Aorta (tissue), 5 donors: ENCODE results near the gene ASIC1. TPM values are rescaled to one million over a fixed set of nuclear protein-coding genes. Genes with fewer than 3 reads are reported as not detected.

Experiments used
- ATAC-seq: fragments of 200-7000 bp; cut with Tn5 transposase; one replicate; pipeline ENCODE4 v1.9.1; 2022; ENCODE audit warnings: moderate library complexity; ENCODE audit not compliant: low FRiP score
- DNase-seq, 2 donors: peaks; one replicate each; pipeline ENCODE4 v3.0.0-alpha.2; 2020
- H3K27ac ChIP-seq, 2 donors: one replicate each; pipeline ENCODE4 v1.5.1; 2013; ENCODE audit warnings: low read length in 2 of 2, mild to moderate bottlenecking in 2 of 2, moderate library complexity in 2 of 2, control low read depth in 1 of 2, inconsistent platforms in 1 of 2, low read depth in 1 of 2
- H3K27me3 ChIP-seq, 2 donors: one replicate each; pipeline ENCODE4 v1.6.1; 2013; ENCODE audit warnings: control low read depth in 1 of 2, low read length in 1 of 2, mild to moderate bottlenecking in 1 of 2, moderate library complexity in 1 of 2; ENCODE audit not compliant: insufficient read depth in 2 of 2, control insufficient read depth in 1 of 2
- H3K36me3 ChIP-seq, 2 donors: one replicate each; pipeline ENCODE4 v1.6.1; 2013; ENCODE audit warnings: control low read depth in 1 of 2, low read length in 1 of 2, mild to moderate bottlenecking in 1 of 2; ENCODE audit not compliant: insufficient read depth in 2 of 2, control insufficient read depth in 1 of 2
- H3K4me1 ChIP-seq, 2 donors: one replicate each; pipeline ENCODE4 v1.6.1; 2013; ENCODE audit warnings: low read length in 2 of 2, control low read depth in 1 of 2, mild to moderate bottlenecking in 1 of 2, moderate library complexity in 1 of 2; ENCODE audit not compliant: insufficient read depth in 2 of 2, control insufficient read depth in 1 of 2
- H3K4me3 ChIP-seq, 2 donors: one replicate each; pipeline ENCODE4 v1.5.1; 2013; ENCODE audit warnings: low read length in 2 of 2, control low read depth in 1 of 2, mild to moderate bottlenecking in 1 of 2
- H3K9me3 ChIP-seq: one replicate; pipeline ENCODE4 v1.6.1; 2013; ENCODE audit warnings: mild to moderate bottlenecking, low read length; ENCODE audit not compliant: control insufficient read depth
- WGBS, 2 donors: extraction: QIAGEN DNeasy Blood & Tissue Kit; methylation state at CpG; one replicate each; pipeline ENCODE4 v1.1.7; 2013; 5-methylcytosine and 5-hydroxymethylcytosine counted together
- intact Hi-C, 2 donors: fragments of 100-400 bp; cut with DNase I; formaldehyde crosslinking; loops; one replicate each; pipeline versions ENCODE4 v1.14.2 to v1.15.0; 2022
- polyA plus RNA-seq, 2 donors: library from polyadenylated mRNA; stranded (reverse); fragments of 200-250 nt; gene quantifications; one replicate each; pipeline ENCODE4 v1.2.3, GENCODE V29; 2013
- total RNA-seq, 2 donors: library from RNA; stranded (reverse); fragmentation: NEBNext Ultra II Directional; extraction: Animal tissue kit (Norgen Biotek cat#: 25700); gene quantifications; one replicate each; pipeline ENCODE4 v1.2.1, GENCODE V29; 2021
- donor health status: healthy with polysubstance abuse.
- donor health status: Bipolar disorder and iron deficiency.
- donor health status: DM: no; HTN: no; CAD: no.
- donor health status: DM: no; HTN: no; CAD: no.
- donor health status: DM: yes; HTN: yes; CAD: no.

Gene ASIC1
- total and polyA plus RNA-seq, 4 donors, result 0.39 to 5.8 (median 1.2) TPM; not detected in 1

DNA sequence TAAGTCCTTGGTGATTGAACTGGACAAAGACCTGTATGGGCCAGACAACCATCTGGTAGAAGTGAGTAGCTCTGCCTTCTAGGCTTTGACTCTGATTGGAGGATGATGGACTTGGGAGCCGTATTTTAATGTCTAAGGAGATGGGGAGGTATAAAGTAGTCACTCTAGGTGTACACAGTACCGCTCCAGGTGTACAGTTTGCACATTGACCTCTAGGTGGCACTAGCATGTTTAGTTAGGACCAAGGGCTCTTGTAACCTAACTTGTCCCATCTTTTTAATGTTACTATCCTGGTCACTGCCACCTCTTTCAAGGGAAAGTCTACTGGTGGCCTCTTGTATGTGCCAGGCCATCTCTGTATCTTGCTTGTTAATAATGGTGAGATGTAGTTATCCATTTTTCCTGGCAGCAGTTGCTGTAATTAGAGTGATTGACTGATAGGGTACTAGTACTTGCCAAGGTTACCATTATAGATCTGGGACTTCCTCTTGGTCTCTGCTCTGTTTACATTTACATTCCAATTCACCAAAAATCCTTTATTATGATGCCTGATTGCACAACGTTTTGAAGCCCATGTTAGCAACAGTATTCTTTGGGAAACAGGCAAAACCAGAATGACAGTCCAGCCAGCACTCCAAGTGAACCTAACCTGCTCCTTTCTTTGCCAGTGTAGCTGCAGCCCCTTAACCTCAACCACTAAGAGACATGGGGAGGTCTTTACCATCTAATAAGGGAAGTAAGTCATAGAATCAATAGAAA, 31.4 kb downstream of the ASIC1 start:
- ATAC-seq (peak; percentile 53), DNase-seq (peak in 1 of 2 donors; percentile 39)
- H3K36me3 ChIP-seq, result peaks cover 2 to 5% of the 10 kb centered on the region in 2 donors
- intact Hi-C loops, result loop anchor here (2.0 to 10.0 kb wide), 4 partner anchors 22 to 226 kb away; partner anchors contain the start of gene CERS5 (in 1 of the 2)
- WGBS, 2 donors, result 20 to 26% methylated on average over 3 of the region's 3 CpGs
- H3K27me3 ChIP-seq, result no peaks in the 10 kb centered on the region
- H3K4me3 ChIP-seq, result no peak overlapping the region
- no peak overlapping the region for H3K27ac ChIP-seq
- H3K4me1 ChIP-seq, result no peaks in the 10 kb centered on the region
- no peaks in the 10 kb centered on the region for H3K9me3 ChIP-seq

GRCh38 chr12:50089730-50090129, 32.3 kb downstream of the ASIC1 start:
- no peak overlapping the region for H3K4me3 ChIP-seq
- ATAC-seq, result no peak
- H3K9me3 ChIP-seq, result no peaks in the 10 kb centered on the region
- 93% methylated on average over 7 of the region's 7 CpGs for WGBS, 2 donors
- no peaks in the 10 kb centered on the region for H3K27me3 ChIP-seq
- peaks cover 5 to 6% of the 10 kb centered on the region in 2 donors for H3K36me3 ChIP-seq
- intact Hi-C loops, result loop anchor here (2.0 to 10.0 kb wide), 4 partner anchors 21 to 225 kb away; partner anchors contain the start of gene CERS5 (in 1 of the 2)
- no peak for DNase-seq
- H3K27ac ChIP-seq, result no peak overlapping the region
- H3K4me1 ChIP-seq, result no peaks in the 10 kb centered on the region

DNA sequence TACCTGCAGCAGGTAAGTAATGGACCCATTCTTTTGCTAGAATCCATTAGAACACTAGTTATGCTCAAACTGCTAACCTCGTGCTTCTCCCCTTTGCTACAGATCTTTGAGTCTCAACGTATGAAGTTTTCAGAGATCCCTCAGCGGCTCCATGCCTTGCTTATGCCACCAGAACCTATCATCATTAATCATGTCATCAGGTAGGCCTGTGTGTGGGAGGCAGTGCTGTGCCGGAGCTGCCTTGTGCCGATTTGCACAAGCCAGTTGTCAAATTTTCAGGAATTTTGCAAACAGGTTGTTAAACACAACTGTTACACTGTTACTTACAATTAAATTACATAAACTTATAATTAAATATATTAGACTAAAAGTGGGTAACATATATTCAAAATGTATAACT, 33.0 kb downstream of the ASIC1 start:
- no peak overlapping the region for H3K27ac ChIP-seq
- no peak overlapping the region for H3K4me3 ChIP-seq
- H3K36me3 ChIP-seq, result peaks cover 5 to 6% of the 10 kb centered on the region in 2 donors
- no peaks in the 10 kb centered on the region for H3K9me3 ChIP-seq
- intact Hi-C loops, result no loop called here
- DNase-seq (no peak), ATAC-seq (no peak)
- WGBS, 2 donors, result 47 to 56% methylated on average over 5 of the region's 5 CpGs
- no peaks in the 10 kb centered on the region for H3K4me1 ChIP-seq
- no peaks in the 10 kb centered on the region for H3K27me3 ChIP-seq

- intact Hi-C loops, result no loop called here
- ATAC-seq (no peak), DNase-seq (no peak)
- 84 to 86% methylated on average over 6 of the region's 6 CpGs for WGBS, 2 donors
- Histone ChIP-seq H3K4me3 (no peak overlapping the region), H3K9me3 (no peaks in the 10 kb centered on the region), H3K36me3 (peaks cover 7 to 21% of the 10 kb centered on the region in 2 donors), H3K27me3 (no peaks in the 10 kb centered on the region), H3K27ac (no peak overlapping the region), H3K4me1 (no peaks in the 10 kb centered on the region)
Measured at GRCh38 chr12:50097952-50098351, 40.6 kb downstream of the ASIC1 start.

GRCh38 chr12:50099302-50100008, 42.1 kb downstream of the ASIC1 start:
- intact Hi-C loops, result no loop called here
- H3K27me3 ChIP-seq, result no peaks in the 10 kb centered on the region
- H3K27ac ChIP-seq, result no peak overlapping the region
- H3K4me1 ChIP-seq, result no peaks in the 10 kb centered on the region
- DNase-seq (no peak), ATAC-seq (peak; percentile 31)
- no peaks in the 10 kb centered on the region for H3K9me3 ChIP-seq
- WGBS, 2 donors, result 65 to 66% methylated on average over 5 of the region's 5 CpGs
- H3K4me3 ChIP-seq, result no peak overlapping the region
- H3K36me3 ChIP-seq, result peaks cover 7 to 18% of the 10 kb centered on the region in 2 donors

GRCh38 chr12:50100561-50100960, 43.2 kb downstream of the ASIC1 start:
- no peak for DNase-seq
- Histone ChIP-seq H3K9me3 (no peaks in the 10 kb centered on the region), H3K4me3 (no peak overlapping the region), H3K27ac (no peak overlapping the region), H3K27me3 (no peaks in the 10 kb centered on the region), H3K4me1 (no peaks in the 10 kb centered on the region), H3K36me3 (peaks cover 7 to 16% of the 10 kb centered on the region in 2 donors)
- WGBS, 2 donors, result 79 to 85% methylated on average over 3 of the region's 3 CpGs
- intact Hi-C loops, result no loop called here
- ATAC-seq, result no peak

DNA sequence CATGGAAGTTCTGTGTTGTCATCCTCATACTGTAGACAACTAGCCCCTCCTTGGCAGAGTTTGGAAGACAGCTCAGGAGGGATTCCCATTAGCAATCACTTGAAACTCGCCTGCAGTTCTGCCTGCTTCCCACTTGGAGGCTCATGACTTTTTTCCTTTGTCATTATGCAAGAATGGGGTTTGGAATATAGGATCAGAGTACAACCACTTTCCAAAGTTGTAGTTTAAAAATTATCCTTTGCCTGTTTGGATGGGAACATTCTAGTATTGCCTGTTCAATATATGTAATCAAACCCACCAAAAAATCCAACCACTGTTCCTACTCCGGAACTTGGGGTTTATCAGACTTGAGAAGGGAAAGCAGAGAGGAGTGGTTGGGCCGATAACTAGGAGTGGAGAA, 44.3 kb downstream of the ASIC1 start:
- H3K4me1 ChIP-seq, result no peaks in the 10 kb centered on the region
- ATAC-seq, result no peak
- no peaks in the 10 kb centered on the region for H3K9me3 ChIP-seq
- no peak overlapping the region for H3K4me3 ChIP-seq
- DNase-seq, result no peak
- peaks cover 7 to 10% of the 10 kb centered on the region in 2 donors for H3K36me3 ChIP-seq
- 74 to 77% methylated on average over 3 of the region's 3 CpGs for WGBS, 2 donors
- intact Hi-C loops, result no loop called here
- no peak overlapping the region for H3K27ac ChIP-seq
- no peaks in the 10 kb centered on the region for H3K27me3 ChIP-seq

DNA sequence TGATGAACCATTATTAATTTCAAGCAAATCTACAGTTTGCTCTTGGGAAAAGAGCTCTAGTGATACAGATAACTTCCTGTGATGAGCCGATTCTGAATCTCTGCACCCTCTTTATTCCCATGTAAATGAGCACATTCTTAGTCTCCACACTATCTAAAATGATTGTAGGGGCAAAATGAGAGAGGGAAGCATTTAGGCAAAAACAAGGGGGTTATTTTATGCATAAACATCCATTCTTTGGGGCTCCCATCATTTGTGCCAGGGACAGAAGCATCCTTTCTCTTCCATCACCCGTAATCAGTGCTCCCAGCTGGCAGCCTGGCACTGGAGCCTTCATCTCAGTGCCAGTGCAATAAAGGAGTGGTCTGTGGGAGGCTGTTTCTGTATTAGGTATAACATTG, 44.7 kb downstream of the ASIC1 start:
- no peak for DNase-seq
- no peaks in the 10 kb centered on the region for H3K27me3 ChIP-seq
- no peaks in the 10 kb centered on the region for H3K9me3 ChIP-seq
- no peaks in the 10 kb centered on the region for H3K4me1 ChIP-seq
- no peak overlapping the region for H3K27ac ChIP-seq
- 64 to 74% methylated on average over 2 of the region's 2 CpGs for WGBS, 2 donors
- no peak overlapping the region for H3K4me3 ChIP-seq
- no peak for ATAC-seq
- intact Hi-C loops, result no loop called here
- peaks cover 7 to 8% of the 10 kb centered on the region in 2 donors for H3K36me3 ChIP-seq
